NT2/D1 (cell line): ENCODE results near the gene MYPOP.
"Not testable (repeated sequence)": the region's sequence is repeated elsewhere in the genome, so short reads cannot be mapped to it uniquely, and the experiment has no call there.

ENCODE experiments used
- SUZ12 ChIP-seq: IDR thresholded peaks from 2 replicates; pipeline ENCODE4 v1.6.1; 2011; ENCODE audit not compliant: insufficient read length, insufficient read depth; ENCODE audit errors: extremely low read depth
- YY1 ChIP-seq: IDR thresholded peaks from 2 replicates; pipeline ENCODE4 v1.6.1; 2011; ENCODE audit not compliant: insufficient read length, insufficient read depth
- ZNF274 ChIP-seq: IDR thresholded peaks from 2 replicates; pipeline ENCODE4 v1.6.1; 2011; ENCODE audit warnings: mild to moderate bottlenecking, low read depth, low read length

DNA sequence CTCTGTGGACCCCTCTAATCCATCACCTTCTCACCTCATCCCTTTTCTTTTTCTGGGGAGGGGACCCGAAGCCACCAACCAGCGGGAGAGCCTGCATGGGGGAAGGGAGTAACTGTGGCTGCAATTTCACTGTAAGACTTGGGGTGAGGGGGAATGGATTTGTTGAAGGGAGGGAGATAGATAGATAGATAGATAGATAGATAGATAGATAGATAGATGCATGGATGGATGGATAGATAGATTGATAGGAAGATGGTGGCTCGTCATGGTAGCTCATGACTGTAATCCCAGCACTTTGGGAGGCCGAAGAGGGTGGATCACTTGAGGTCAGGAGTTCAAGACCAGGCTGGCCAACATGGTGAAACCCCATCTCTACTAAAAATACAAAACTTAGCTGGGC, 35.2 kb downstream of the MYPOP start:
- TF ChIP-seq ZNF274, SUZ12, YY1: not testable (repeated sequence)
